Stimulated activated CD8-positive, alpha-beta memory T cell treated with anti-CD3 and anti-CD28 coated beads, Interleukin-15, amount 100 ng/mL, for 24 hours (primary cell): ENCODE data around the gene ARG2.

ENCODE experiments used
- DNase-seq: peaks from one replicate; pipeline ENCODE4 v3.0.0-alpha.2; 2020; ENCODE audit warnings: low read depth

ARG2 gene

GRCh38 chr14:67690011-67690410 is 70.3 kb downstream of the ARG2 start:
- DNase-seq: no peak

GRCh38 chr14:67694791-67695393 is 75.2 kb downstream of the ARG2 start:
- DNase-seq: peak; percentile 16

GRCh38 chr14:67695394-67695949 is 75.8 kb downstream of the ARG2 start, which contains the start of gene RDH11:
TSS of gene RDH11 (minus strand) at chr14:67695764. CDS start at chr14:67695703, 61 bp downstream.
- peak; percentile 42 for DNase-seq

GRCh38 chr14:67697006-67697405 is 77.3 kb downstream of the ARG2 start:
- DNase-seq: no peak

- no peak for DNase-seq
These were observed 78.5 kb downstream of the ARG2 start for GRCh38 chr14:67698179-67698578.
